ENCODE results near the gene ZNHIT2. TPM values are rescaled to one million over a fixed set of nuclear protein-coding genes. Genes with fewer than 3 reads are reported as not detected.

Gene ZNHIT2
- total RNA-seq, 1 experiment from 2014 or later, result 27.4 TPM

GRCh38 chr11:65148657-65149056 lies 31.2 kb upstream of the ZNHIT2 start:
- H3K4me3 ChIP-seq (ENCODE audit: low read depth, low read length, poor library complexity, severe bottlenecking), result no peak overlapping the region
- DNase-seq (ENCODE audit: low spot score), result no peak
- TF ChIP-seq EZH2 (IDR thresholded peaks at IDR 0.05; ENCODE audit: borderline replicate concordance, low read depth, low read length, poor library complexity, severe bottlenecking) (no peak), CTCF (conservative IDR thresholded peaks at IDR 0.05; ENCODE audit: low read depth, low read length) (no peak)
- CTCF ChIA-PET, result no interaction called here
- no peaks in the 10 kb centered on the region for H3K27me3 ChIP-seq (replicated peaks; ENCODE audit: insufficient read depth, low read depth, low read length, poor library complexity)
- no TSS peak for BruUV-seq (replicated peaks)
- H3K36me3 ChIP-seq (ENCODE audit: insufficient read depth, low read length, poor library complexity, severe bottlenecking), result no peaks in the 10 kb centered on the region
- peaks cover 5% of the 10 kb centered on the region for H3K9me3 ChIP-seq (ENCODE audit: low read depth, low read length, poor library complexity, severe bottlenecking)
- H3K4me1 ChIP-seq (ENCODE audit: insufficient read depth, low read length, poor library complexity, severe bottlenecking), result no peaks in the 10 kb centered on the region
- no peak overlapping the region for H3K27ac ChIP-seq (ENCODE audit: low read depth, low read length, poor library complexity, severe bottlenecking)
- intact Hi-C loops (cut with micrococcal nuclease; ENCODE audit: unreplicated experiment), result no loop called here
- POLR2A ChIA-PET (ENCODE audit: low non-redundant PET), result no interaction called here

- TF ChIP-seq CTCF (conservative IDR thresholded peaks at IDR 0.05; ENCODE audit: low read depth, low read length) (no peak), EZH2 (IDR thresholded peaks at IDR 0.05; ENCODE audit: borderline replicate concordance, low read depth, low read length, poor library complexity, severe bottlenecking) (no peak)
- Histone ChIP-seq H3K4me1 (ENCODE audit: insufficient read depth, low read length, poor library complexity, severe bottlenecking) (no peaks in the 10 kb centered on the region), H3K27ac (ENCODE audit: low read depth, low read length, poor library complexity, severe bottlenecking) (no peak overlapping the region), H3K36me3 (ENCODE audit: insufficient read depth, low read length, poor library complexity, severe bottlenecking) (no peaks in the 10 kb centered on the region), H3K4me3 (ENCODE audit: low read depth, low read length, poor library complexity, severe bottlenecking) (no peak overlapping the region), H3K27me3 (replicated peaks; ENCODE audit: insufficient read depth, low read depth, low read length, poor library complexity) (no peaks in the 10 kb centered on the region), H3K9me3 (ENCODE audit: low read depth, low read length, poor library complexity, severe bottlenecking) (peaks cover 5% of the 10 kb centered on the region)
- no TSS peak for BruUV-seq (replicated peaks)
- intact Hi-C loops (cut with micrococcal nuclease; ENCODE audit: unreplicated experiment), result no loop called here
- ChIA-PET POLR2A (ENCODE audit: low non-redundant PET) (no interaction called here), CTCF (interaction anchor here (0.6 kb wide), 1 partner anchor 39 kb away, joined by 4 read pairs; no protein-coding TSS in a partner anchor)
- DNase-seq (ENCODE audit: low spot score), result no peak
These were observed 30.0 kb upstream of the ZNHIT2 start for GRCh38 chr11:65147352-65148075.

GRCh38 chr11:65141896-65142494 lies 24.5 kb upstream of the ZNHIT2 start:
- no TSS peak for BruUV-seq (replicated peaks)
- H3K9me3 ChIP-seq (ENCODE audit: low read depth, low read length, poor library complexity, severe bottlenecking), result no peaks in the 10 kb centered on the region
- TF ChIP-seq EZH2 (IDR thresholded peaks at IDR 0.05; ENCODE audit: borderline replicate concordance, low read depth, low read length, poor library complexity, severe bottlenecking), result no peak
- no peak for TF ChIP-seq CTCF (conservative IDR thresholded peaks at IDR 0.05; ENCODE audit: low read depth, low read length)
- intact Hi-C loops (cut with micrococcal nuclease; ENCODE audit: unreplicated experiment), result no loop called here
- no peak overlapping the region for H3K4me3 ChIP-seq (ENCODE audit: low read depth, low read length, poor library complexity, severe bottlenecking)
- DNase-seq (ENCODE audit: low spot score), result no peak
- H3K27ac ChIP-seq (ENCODE audit: low read depth, low read length, poor library complexity, severe bottlenecking), result no peak overlapping the region
- ChIA-PET POLR2A (ENCODE audit: low non-redundant PET) (no interaction called here), CTCF (no interaction called here)
- H3K4me1 ChIP-seq (ENCODE audit: insufficient read depth, low read length, poor library complexity, severe bottlenecking), result no peaks in the 10 kb centered on the region
- no peaks in the 10 kb centered on the region for H3K36me3 ChIP-seq (ENCODE audit: insufficient read depth, low read length, poor library complexity, severe bottlenecking)
- H3K27me3 ChIP-seq (replicated peaks; ENCODE audit: insufficient read depth, low read depth, low read length, poor library complexity), result peaks cover 21% of the 10 kb centered on the region

Data from A673 (cell line).